Breast epithelium (tissue), 3 donors: Measurements from ENCODE around the gene RPL23.

Source experiments
- CTCF ChIP-seq, 3 donors: fragments of 450-650 bp; IDR thresholded peaks; one replicate each; pipeline ENCODE4 v1.5.1; 2016 to 2017; ENCODE audit warnings: antibody characterized with exemption in 3 of 3, mild to moderate bottlenecking in 3 of 3, moderate library complexity in 3 of 3
- POLR2A ChIP-seq: fragments of 450-650 bp; IDR thresholded peaks from one replicate; pipeline ENCODE4 v1.6.1; 2016; ENCODE audit warnings: antibody characterized with exemption, mild to moderate bottlenecking, moderate library complexity
- POLR2AphosphoS5 ChIP-seq, 3 donors: sonication (generic); formaldehyde crosslinking; IDR thresholded peaks; one replicate each; pipeline ENCODE4 v1.6.1; 2017; ENCODE audit warnings: antibody characterized with exemption in 3 of 3

- TF ChIP-seq CTCF (IDR thresholded peaks at IDR 0.05) (no peak), POLR2A (no peak), POLR2AphosphoS5 (IDR thresholded peaks at IDR 0.05) (no peak)
These were observed 20.3 kb upstream of the RPL23 start for GRCh38 chr17:38873640-38874380.
